GM18909 (cell line): ENCODE measurements around the gene GJA9.
"Not testable (repeated sequence)": the region's sequence is repeated elsewhere in the genome, so short reads cannot be mapped to it uniquely, and the experiment has no call there.

Source experiments
- ATAC-seq: cut with Tn5 transposase; IDR thresholded peaks from one replicate; pipeline ENCODE4 v1.9.1; 2021; ENCODE audit warnings: mild to moderate bottlenecking; ENCODE audit not compliant: unreplicated experiment, poor library complexity

GJA9 gene

GRCh38 chr1:38881487-38881886 lies at the start of gene GJA9:
Gene GJA9 (minus strand): TSS chr1:38881587. CDS start chr1:38876098, 5,489 bp downstream.
- no peak for ATAC-seq

GRCh38 chr1:38929476-38929875 lies 48.1 kb upstream of the GJA9 start:
- ATAC-seq = no peak

GRCh38 chr1:38929054-38929453 lies 47.7 kb upstream of the GJA9 start:
- no peak for ATAC-seq

GRCh38 chr1:38926091-38926490 lies 44.7 kb upstream of the GJA9 start:
- no peak for ATAC-seq

GRCh38 chr1:38925391-38925790 lies 44.0 kb upstream of the GJA9 start:
- no peak for ATAC-seq

- no peak for ATAC-seq
Measured at GRCh38 chr1:38923607-38924006, 42.2 kb upstream of the GJA9 start.

GRCh38 chr1:38919130-38919529 lies 37.7 kb upstream of the GJA9 start:
- no peak for ATAC-seq

- ATAC-seq = no peak
Measured at GRCh38 chr1:38918568-38918967, 37.2 kb upstream of the GJA9 start.

- no peak for ATAC-seq
Measured at GRCh38 chr1:38917772-38918171, 36.4 kb upstream of the GJA9 start.

GRCh38 chr1:38917337-38917736 lies 36.0 kb upstream of the GJA9 start:
- no peak for ATAC-seq

- no peak for ATAC-seq
Measured at GRCh38 chr1:38915352-38915948, 34.1 kb upstream of the GJA9 start.

GRCh38 chr1:38914908-38915307 lies 33.5 kb upstream of the GJA9 start:
- not testable (repeated sequence) for ATAC-seq

GRCh38 chr1:38908821-38909220 lies 27.4 kb upstream of the GJA9 start:
- ATAC-seq = no peak

- ATAC-seq = no peak
Measured at GRCh38 chr1:38905985-38906384, 24.6 kb upstream of the GJA9 start.

- ATAC-seq = no peak
Measured at GRCh38 chr1:38899560-38899959, 18.2 kb upstream of the GJA9 start.

- no peak for ATAC-seq
Measured at GRCh38 chr1:38898653-38899230, 17.4 kb upstream of the GJA9 start.

- ATAC-seq = no peak
Measured at GRCh38 chr1:38896169-38896568, 14.8 kb upstream of the GJA9 start.

GRCh38 chr1:38892976-38893375 lies 11.6 kb upstream of the GJA9 start:
- no peak for ATAC-seq

- no peak for ATAC-seq
Measured at GRCh38 chr1:38891753-38892152, 10.4 kb upstream of the GJA9 start.

- no peak for ATAC-seq
Measured at GRCh38 chr1:38889589-38889988, 8.2 kb upstream of the GJA9 start.

- no peak for ATAC-seq
Measured at GRCh38 chr1:38888423-38889333, 7.3 kb upstream of the GJA9 start.
